A549 (cell line): Measurements from ENCODE around the gene RALGDS. TPM values are rescaled to one million over a fixed set of nuclear protein-coding genes. Genes with fewer than 3 reads are reported as not detected.

Experiments used
- ATAC-seq, 2 experiments: fragments of 200-7000 bp in 1 of 2; fragments of >200 bp in 1 of 2; cut with Nextera tagmentation in 1 of 2; cut with Tn5 transposase in 1 of 2; 3 replicates each; pipeline versions ENCODE4 v1.8.0 to v1.9.1; 2018 to 2020; ENCODE audit warnings: mild to moderate bottlenecking in 1 of 2, moderate library complexity in 1 of 2
- CTCF ChIA-PET: fragments of 300-600 bp; sonication (Branson Sonifier 250); formaldehyde crosslinking; extraction: SDS; loops from one replicate; lab custom pipeline; 2021; ENCODE audit warnings: antibody characterized with exemption, inconsistent platforms; lab: Yijun Ruan, JAX
- POLR2A ChIA-PET: fragments of 350-600 bp; formaldehyde crosslinking; extraction: SDS; loops from one replicate; lab custom pipeline; 2021; ENCODE audit warnings: antibody characterized with exemption, inconsistent platforms; lab: Yijun Ruan, JAX
- DNase-seq, 2 experiments: peaks; one replicate each; pipeline versions ENCODE4 v3.0.0 to v3.0.0-alpha.2; 2011 to 2016; ENCODE audit warnings: low read depth in 1 of 2, low spot score in 1 of 2
- FAIRE-seq: peaks from 2 replicates; lab custom pipeline; 2011; peaks lifted over from hg19 to GRCh38; lab: Jason Lieb, UNC
- H3K27ac ChIP-seq, 2 experiments: fragments of >200 bp; sonication (Bioruptor Twin); formaldehyde crosslinking; 3 replicates each; pipeline ENCODE4 v1.5.1; 2016 to 2017
- H3K4me1 ChIP-seq: fragments of >200 bp; sonication (Bioruptor Twin); formaldehyde crosslinking; 3 replicates; pipeline ENCODE4 v1.6.1; 2016
- H3K4me2 ChIP-seq: fragments of >200 bp; sonication (Bioruptor Twin); formaldehyde crosslinking; 3 replicates; pipeline ENCODE4 v1.6.1; 2016
- H3K4me3 ChIP-seq: fragments of >200 bp; sonication (Bioruptor Twin); formaldehyde crosslinking; 3 replicates; pipeline ENCODE4 v1.5.1; 2016
- H3K9me3 ChIP-seq: fragments of >200 bp; sonication (Bioruptor Twin); formaldehyde crosslinking; 3 replicates; pipeline ENCODE4 v1.6.1; 2016
- BCL3 ChIP-seq: fragments of >200 bp; sonication (Bioruptor Twin); formaldehyde crosslinking; IDR thresholded peaks from 3 replicates; pipeline ENCODE4 v1.6.1; 2016
- CHD4 ChIP-seq: fragments of 200-600 bp; sonication (generic); IDR thresholded peaks from 2 replicates; pipeline ENCODE4 v1.6.1; 2016; ENCODE audit warnings: antibody characterized with exemption, mild to moderate bottlenecking, borderline replicate concordance
- EHF ChIP-seq: fragments of 250-450 bp; sonication (Bioruptor Pico); IDR thresholded peaks from 2 replicates; pipeline ENCODE4 v1.5.0; 2020; ENCODE audit warnings: mild to moderate bottlenecking
- ELK1 ChIP-seq: fragments of 150-350 bp; IDR thresholded peaks from 2 replicates; pipeline ENCODE4 v1.6.1; 2014; ENCODE audit warnings: low read depth, mild to moderate bottlenecking, low read length
- ESRRA ChIP-seq: fragments of 150-350 bp; IDR thresholded peaks from 2 replicates; pipeline ENCODE4 v1.6.1; 2014; ENCODE audit warnings: mild to moderate bottlenecking, low read length, borderline replicate concordance
- HDAC2 ChIP-seq: fragments of 200-600 bp; sonication (generic); IDR thresholded peaks from 2 replicates; pipeline ENCODE4 v1.6.1; 2016
- HEYL ChIP-seq: fragments of 250-450 bp; sonication (Bioruptor Pico); IDR thresholded peaks from 2 replicates; pipeline ENCODE4 v1.8.0; 2021; ENCODE audit warnings: mild to moderate bottlenecking, moderate library complexity
- HMGXB4 ChIP-seq: fragments of 250-450 bp; sonication (Bioruptor Pico); IDR thresholded peaks from 2 replicates; pipeline ENCODE4 v1.5.0; 2021; ENCODE audit warnings: mild to moderate bottlenecking, moderate library complexity, borderline replicate concordance
- HOXA7 ChIP-seq: fragments of 250-450 bp; sonication (Bioruptor Pico); IDR thresholded peaks from 2 replicates; pipeline ENCODE4 v1.5.0; 2020; ENCODE audit warnings: mild to moderate bottlenecking, moderate library complexity
- JUN ChIP-seq, 2 experiments: fragments of >200 bp; sonication (Bioruptor Twin); formaldehyde crosslinking; IDR thresholded peaks; 2 replicates in 1 of 2; 3 replicates in 1 of 2; pipeline ENCODE4 v1.6.1; 2016 to 2017
- MYC ChIP-seq: IDR thresholded peaks from 2 replicates; pipeline ENCODE4 v1.6.1; 2012; ENCODE audit warnings: mild to moderate bottlenecking, inconsistent platforms, low read length, improper control_type of control experiment, borderline replicate concordance
- PHF8 ChIP-seq: fragments of 200-600 bp; sonication (generic); IDR thresholded peaks from 2 replicates; pipeline ENCODE4 v1.6.1; 2016; ENCODE audit warnings: low read depth, mild to moderate bottlenecking, antibody characterized with exemption, moderate library complexity, borderline replicate concordance
- ZFP36 ChIP-seq: fragments of 450-650 bp; IDR thresholded peaks from 2 replicates; pipeline ENCODE4 v1.6.1; 2014; ENCODE audit warnings: borderline replicate concordance; ENCODE audit not compliant: partially characterized antibody
- ZNF302 ChIP-seq: fragments of 250-450 bp; sonication (Bioruptor Pico); IDR thresholded peaks from 2 replicates; pipeline ENCODE4 v1.9.0; 2021; ENCODE audit warnings: inconsistent platforms, mild to moderate bottlenecking, moderate library complexity
- WGBS: methylation state at CpG from one replicate; pipeline ENCODE4 v1.1.6; 2017; ENCODE audit errors: missing lambda C conversion rate; 5-methylcytosine and 5-hydroxymethylcytosine counted together
- polyA plus RNA-seq, 4 experiments: library from polyadenylated mRNA; depleted of rRNA in 3 of 4; stranded (reverse); fragments of >200 nt; fragmentation: RNase III in 1 of 4; extraction: RNeasy Plus Mini Kit Qiagen cat#74134 plus additional on column Dnase treatment in 1 of 4; gene quantifications; 2 replicates in 3 of 4; 3 replicates in 1 of 4; pipeline ENCODE4 v1.2.3, GENCODE V29; 2011 to 2017

The RALGDS gene
- polyA plus RNA-seq, 2 of the 4 experiments (the other 2 are of a cell fraction): 8.9 to 12.1 TPM

- TF ChIP-seq ELK1 (no peak), MYC (no peak), HEYL (CRISPR knock-in tag) (no peak), HMGXB4 (no peak)
Measured at GRCh38 chr9:133111808-133112662, 9.0 kb downstream of the RALGDS start (continued).

- no peak overlapping the region for H3K27ac ChIP-seq
- DNase-seq (no peak), FAIRE-seq (no peak), ATAC-seq (no peak)
- POLR2A ChIA-PET: interaction anchor here (1.2 kb wide), 1 partner anchor 23 kb away, joined by 3 read pairs; no protein-coding TSS in a partner anchor
- WGBS: 79% methylated on average over 15 of the region's 18 CpGs
- TF ChIP-seq EHF (CRISPR knock-in tag) (no peak), ESRRA (no peak), JUN (IDR thresholded peaks at IDR 0.05) (no peak), HDAC2 (no peak), BCL3 (no peak), MYC (no peak), HOXA7 (CRISPR knock-in tag) (no peak), CHD4 (no peak), PHF8 (no peak), HMGXB4 (no peak), ZNF302 (CRISPR knock-in tag) (no peak), ZFP36 (no peak)
- TF ChIP-seq, all 56 proteins: peak for 0
- Histone ChIP-seq H3K9me3 (no peaks in the 10 kb centered on the region), H3K4me2 (no peak overlapping the region), H3K4me3 (no peak overlapping the region), H3K4me1 (peaks cover 3% of the 10 kb centered on the region; the same call in 2 of the 3 replicates)
- CTCF ChIA-PET: interaction anchor here (0.8 to 30.3 kb wide), 4 partner anchors 9 to 87 kb away, joined by 3 to 1284 read pairs (median 76); no protein-coding TSS in a partner anchor
Measured at GRCh38 chr9:133109931-133110650, 10.9 kb downstream of the RALGDS start.
